DMS153 treated with DMSO at 0.1 percent for 48 hours (cell line): ENCODE results near the gene COL8A2.

Source experiments
- DNase-seq: peaks from one replicate; lab custom pipeline; 2025; ENCODE audit not compliant: unreplicated experiment; lab: John Stamatoyannopoulos, UW

Gene COL8A2

DNA sequence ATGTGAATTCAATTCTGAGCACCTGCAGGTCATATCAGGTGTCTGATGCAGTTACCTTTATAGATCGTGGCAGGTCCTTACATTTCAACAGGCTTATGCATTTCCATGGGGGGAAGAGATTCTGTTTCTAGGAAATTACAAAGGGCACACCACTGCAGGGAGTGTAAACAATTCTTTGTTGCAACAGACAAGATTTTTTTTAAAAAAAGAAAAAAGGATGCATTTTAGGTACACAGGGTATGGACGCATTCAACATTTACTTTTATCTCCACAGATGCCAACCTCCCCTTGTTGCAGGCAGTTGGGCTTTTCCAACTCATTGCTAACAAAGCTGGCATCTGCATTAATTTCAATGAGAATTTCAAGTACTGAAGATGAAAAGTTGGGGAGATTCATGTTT lies 54.7 kb downstream of the COL8A2 start:
- no peak for DNase-seq

DNA sequence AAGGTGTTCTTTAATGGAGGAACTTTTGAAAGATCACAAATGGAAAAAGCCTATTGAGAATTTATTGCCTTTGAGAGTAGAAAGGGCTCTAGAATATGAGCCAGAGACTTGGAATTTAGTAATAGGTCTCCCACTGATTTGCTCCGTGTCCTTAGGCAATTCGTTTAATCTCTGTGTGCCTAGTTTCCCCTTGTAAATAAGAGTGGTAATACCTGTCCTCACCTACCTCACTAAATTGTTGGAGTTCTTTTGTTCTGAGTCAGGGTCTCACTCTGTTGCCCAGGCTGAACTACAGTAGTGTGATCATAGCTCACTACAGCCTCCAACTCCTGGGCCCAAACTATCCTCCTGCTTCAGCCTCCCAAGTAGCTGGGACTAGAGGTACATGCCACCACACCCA lies 56.2 kb downstream of the COL8A2 start:
- DNase-seq: no peak

GRCh38 chr1:36067871-36068270 lies 57.2 kb downstream of the COL8A2 start:
- DNase-seq: no peak

DNA sequence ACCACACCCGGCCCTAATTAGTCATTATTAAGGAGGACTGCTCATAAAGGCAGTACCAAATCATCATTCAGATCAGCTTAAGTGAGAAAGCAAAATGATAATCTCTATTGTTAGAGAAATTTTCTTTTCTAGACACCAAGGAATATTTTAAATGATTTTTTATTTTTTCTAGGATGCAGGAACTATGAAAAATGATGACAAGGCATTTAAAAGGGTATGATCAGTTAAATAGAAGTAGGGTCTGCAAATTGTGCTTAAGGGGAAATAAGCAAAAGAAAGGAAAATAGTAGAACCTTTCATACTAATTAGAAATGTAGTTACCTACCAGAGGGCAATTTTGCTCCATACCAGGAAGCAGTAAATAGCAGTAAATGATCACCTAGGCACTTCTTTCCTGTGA lies 62.7 kb downstream of the COL8A2 start:
- DNase-seq: no peak

GRCh38 chr1:36055706-36056105 lies 69.3 kb downstream of the COL8A2 start:
- no peak for DNase-seq

DNA sequence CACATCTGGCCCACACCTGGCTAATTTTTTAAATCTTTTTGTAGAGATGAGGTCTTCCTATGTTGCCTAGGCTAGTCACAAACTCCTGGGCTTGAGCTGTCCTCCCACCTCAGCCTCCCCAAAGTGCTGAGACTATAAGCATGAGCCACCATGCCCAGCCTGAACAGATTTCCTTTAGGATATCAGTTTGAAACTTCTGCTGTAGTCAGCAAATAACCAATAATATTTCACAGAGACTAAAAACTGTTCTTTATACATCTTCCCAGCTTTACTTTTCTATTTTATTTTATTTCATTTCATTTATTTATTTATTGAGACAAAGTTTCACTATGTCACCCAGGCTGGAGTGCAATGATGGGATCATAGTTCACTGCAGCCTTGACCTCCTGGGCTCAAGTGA lies 71.0 kb downstream of the COL8A2 start:
- DNase-seq: no peak

DNA sequence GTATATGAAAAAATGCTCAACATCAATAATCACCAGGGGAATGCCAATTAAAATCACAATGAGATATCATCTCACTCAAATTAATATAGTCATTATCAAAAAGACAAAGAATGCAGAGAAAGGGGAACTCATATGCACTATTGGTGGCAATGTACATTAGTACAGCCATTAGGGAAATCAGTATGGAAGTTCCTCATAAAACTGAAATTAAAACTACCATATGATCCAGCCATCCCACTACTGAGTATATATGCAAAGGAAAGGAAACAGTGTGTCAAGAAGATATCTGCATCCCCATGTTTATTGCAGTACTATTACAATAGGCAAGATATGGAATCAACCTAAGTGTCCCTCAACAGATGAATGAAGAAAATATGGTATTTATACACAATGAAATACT lies 73.2 kb downstream of the COL8A2 start:
- no peak for DNase-seq
